Activated CD4-positive, alpha-beta T cell treated with anti-CD3 and anti-CD28 coated beads for 36 hours (primary cell): ENCODE data around the gene KRTAP10-3. TPM values are rescaled to one million over a fixed set of nuclear protein-coding genes. Genes with fewer than 3 reads are reported as not detected.
"Not testable (repeated sequence)": the region's sequence is repeated elsewhere in the genome, so short reads cannot be mapped to it uniquely, and the experiment has no call there.

Source experiments
- ATAC-seq: fragments of 200-7000 bp; cut with Tn5 transposase; one replicate; pipeline ENCODE4 v1.10.0; 2021; ENCODE audit warnings: mild to moderate bottlenecking, moderate library complexity
- CTCF ChIA-PET: fragments of 350-600 bp; sonication (Branson Sonifier 250); formaldehyde crosslinking; loops from one replicate; lab custom pipeline; 2021; ENCODE audit warnings: antibody characterized with exemption; lab: Charles Lee
- POLR2A ChIA-PET: fragments of 350-600 bp; sonication (Branson Sonifier 250); formaldehyde crosslinking; loops from one replicate; lab custom pipeline; 2021; ENCODE audit warnings: antibody characterized with exemption, inconsistent platforms; lab: Charles Lee
- DNase-seq: peaks from one replicate; pipeline ENCODE4 v3.0.0-alpha.2; 2020
- H3K27ac Mint-ChIP-seq: one replicate; pipeline ENCODE4 v1.8.0; 2021; ENCODE audit warnings: mixed read lengths
- H3K27me3 Mint-ChIP-seq: one replicate; pipeline ENCODE4 v1.8.0; 2021; ENCODE audit warnings: mixed read lengths
- H3K36me3 Mint-ChIP-seq: one replicate; pipeline ENCODE4 v1.8.0; 2021; ENCODE audit warnings: low read depth, mixed read lengths
- H3K4me1 Mint-ChIP-seq: one replicate; pipeline ENCODE4 v1.8.0; 2021; ENCODE audit warnings: mixed read lengths
- H3K4me3 Mint-ChIP-seq: one replicate; pipeline ENCODE4 v1.8.0; 2021; ENCODE audit warnings: mild to moderate bottlenecking, moderate library complexity, mixed read lengths
- H3K9me3 Mint-ChIP-seq: one replicate; pipeline ENCODE4 v1.8.0; 2021; ENCODE audit warnings: low read depth, mixed read lengths
- intact Hi-C, 2 experiments: fragments of 100-400 bp; cut with DNase I in 1 of 2; cut with micrococcal nuclease in 1 of 2; formaldehyde crosslinking; loops; one replicate each; pipeline versions ENCODE4 v1.14.2 to v1.15.1; 2022 to 2024; cut with DNase I, micrococcal nuclease
- total RNA-seq, 2 experiments: library from RNA; stranded (reverse); gene quantifications; one replicate each; pipeline ENCODE4 v1.2.3, GENCODE V29; 2021

KRTAP10-3 gene
- total RNA-seq, 2 experiments from 2014 or later, result not detected

DNA sequence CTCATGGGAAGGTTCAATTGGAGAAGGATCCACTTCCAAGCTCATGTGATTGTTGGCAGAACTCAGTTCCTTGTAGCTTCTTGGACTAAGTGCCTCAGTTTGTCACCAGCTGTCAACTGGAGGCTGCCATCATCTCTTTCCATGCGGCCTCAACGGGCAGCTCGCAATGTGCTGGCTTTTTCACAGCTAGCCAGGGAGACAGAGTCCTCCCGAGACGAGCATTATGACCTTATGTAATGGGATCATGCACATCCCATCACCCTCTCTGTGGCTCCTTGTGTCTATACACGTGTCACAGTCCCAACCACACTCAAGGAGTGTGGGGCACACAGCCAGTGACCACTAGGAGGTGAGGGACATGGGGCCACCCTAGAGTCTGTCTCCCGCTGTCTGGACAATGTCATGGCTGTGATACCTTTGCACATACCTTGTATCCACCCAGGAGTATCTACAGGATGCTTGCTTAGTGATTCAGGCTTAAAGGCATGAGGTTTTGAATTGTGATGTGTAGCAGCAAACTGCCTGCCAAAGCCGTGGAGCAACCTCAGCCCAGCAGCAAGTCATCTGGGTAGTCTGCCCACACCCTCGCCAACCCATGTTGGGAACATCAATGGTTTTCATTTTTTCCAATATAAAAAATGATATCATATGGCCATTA is 37.6 kb upstream of the KRTAP10-3 start:
- Mint-ChIP-seq H3K36me3 (no peaks in the 10 kb centered on the region), H3K4me1 (no peaks in the 10 kb centered on the region), H3K27ac (no peak overlapping the region), H3K27me3 (no peaks in the 10 kb centered on the region), H3K9me3 (peaks cover 4% of the 10 kb centered on the region), H3K4me3 (no peak overlapping the region)
- ChIA-PET POLR2A (no interaction called here), CTCF (interaction anchor here (0.6 to 1.9 kb wide), 2 partner anchors 197 to 241 kb away, joined by 3 to 4 read pairs; no protein-coding TSS in a partner anchor)
- ATAC-seq (no peak), DNase-seq (no peak)
- intact Hi-C loops, result no loop called here

DNA sequence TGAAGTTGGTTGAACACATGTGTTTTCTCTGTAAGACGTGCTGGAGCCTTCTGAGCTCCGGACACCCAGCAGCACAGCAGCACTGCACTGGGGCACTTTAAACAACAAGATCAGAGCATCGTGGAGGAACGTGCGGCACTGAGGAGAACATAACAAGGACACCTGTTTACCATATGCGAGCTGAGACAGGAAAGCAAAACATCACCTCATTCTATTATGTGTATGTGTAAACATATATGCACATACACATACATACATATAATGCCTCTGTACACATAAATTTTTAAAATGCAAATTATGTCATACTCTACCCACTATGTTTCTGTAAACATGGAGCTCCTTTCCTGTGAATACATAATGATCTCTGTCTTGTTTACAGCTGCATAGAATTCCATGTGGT is 36.9 kb upstream of the KRTAP10-3 start:
- Mint-ChIP-seq H3K9me3 (peaks cover 4% of the 10 kb centered on the region), H3K4me1 (no peaks in the 10 kb centered on the region), H3K27ac (no peak overlapping the region), H3K4me3 (no peak overlapping the region), H3K36me3 (no peaks in the 10 kb centered on the region), H3K27me3 (no peaks in the 10 kb centered on the region)
- no peak for DNase-seq
- ChIA-PET CTCF (interaction anchor here (0.6 to 1.9 kb wide), 2 partner anchors 198 to 240 kb away, joined by 3 to 4 read pairs; no protein-coding TSS in a partner anchor), POLR2A (no interaction called here)
- no peak for ATAC-seq
- intact Hi-C loops, result no loop called here

DNA sequence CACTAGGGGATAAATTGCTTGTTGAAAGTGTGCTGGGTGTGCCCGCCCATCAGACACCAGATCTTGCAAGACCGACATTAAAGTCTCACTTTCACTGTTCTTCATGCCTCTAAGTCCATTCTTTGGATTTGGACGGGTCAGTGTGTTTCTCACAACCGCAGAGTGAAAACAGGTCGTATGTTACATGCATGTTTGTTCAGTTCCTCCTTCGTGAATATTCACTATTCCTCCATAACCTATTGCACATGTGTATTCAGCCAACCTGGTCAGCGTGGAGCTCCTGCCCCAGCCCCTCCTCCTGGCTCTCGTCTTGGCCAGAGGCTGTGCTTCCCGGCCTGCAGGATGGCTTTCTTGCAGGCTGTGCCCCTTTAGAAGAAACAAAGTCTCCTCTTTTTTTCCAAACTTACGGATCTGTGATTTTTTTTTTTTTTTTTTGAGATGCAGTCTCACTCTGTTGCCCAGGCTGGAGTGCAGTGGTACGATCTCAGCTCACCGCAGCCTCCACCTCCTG is 35.9 kb upstream of the KRTAP10-3 start:
- no peak overlapping the region for H3K27ac Mint-ChIP-seq
- ChIA-PET POLR2A (no interaction called here), CTCF (interaction anchor here (0.9 kb wide), 1 partner anchor 15 kb away, joined by 3 read pairs; no protein-coding TSS in a partner anchor)
- no peak overlapping the region for H3K4me3 Mint-ChIP-seq
- intact Hi-C loops, result no loop called here
- no peak for ATAC-seq
- no peaks in the 10 kb centered on the region for H3K4me1 Mint-ChIP-seq
- H3K27me3 Mint-ChIP-seq, result no peaks in the 10 kb centered on the region
- DNase-seq, result no peak
- no peaks in the 10 kb centered on the region for H3K36me3 Mint-ChIP-seq
- H3K9me3 Mint-ChIP-seq, result peaks cover 4% of the 10 kb centered on the region

DNA sequence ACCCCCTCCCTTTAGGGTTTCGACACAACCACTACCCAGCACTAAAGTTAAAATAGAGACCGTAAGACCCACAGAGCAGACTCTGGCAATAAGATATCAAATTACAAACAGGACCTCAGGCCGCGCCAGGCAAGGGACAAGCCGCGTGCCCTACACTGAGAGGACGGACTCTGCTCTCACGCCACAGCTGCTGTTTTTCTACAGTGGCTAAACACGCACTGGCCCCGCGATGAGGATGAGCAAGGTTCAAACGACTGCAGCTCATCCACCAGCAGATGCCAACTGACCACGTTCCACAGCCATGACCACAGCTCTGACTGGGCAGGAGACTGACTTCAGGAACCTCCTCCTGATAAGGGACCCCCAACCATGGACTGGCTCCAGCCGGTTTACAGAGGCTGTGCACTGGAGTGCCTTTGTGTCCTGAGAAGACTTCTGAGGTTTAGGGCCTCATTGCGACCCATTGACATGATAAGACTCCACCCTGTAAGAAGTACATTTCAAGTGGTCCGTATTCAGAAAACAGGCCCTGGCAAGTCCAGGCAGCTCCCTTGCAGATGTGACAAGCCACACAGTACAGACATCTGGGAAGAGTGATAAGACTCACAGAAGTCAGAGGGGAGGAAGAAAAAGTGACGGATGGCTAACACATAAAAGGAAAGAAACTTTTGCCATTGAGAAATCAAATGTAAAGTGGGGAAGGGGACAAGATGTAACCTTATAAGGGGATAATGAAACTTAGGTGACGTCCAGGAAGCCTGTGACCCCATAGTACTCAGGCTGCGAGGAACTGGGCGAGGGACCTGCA is 35.2 kb upstream of the KRTAP10-3 start:
- Mint-ChIP-seq H3K27me3 (peaks cover 2% of the 10 kb centered on the region), H3K9me3 (peaks cover 4% of the 10 kb centered on the region), H3K36me3 (no peaks in the 10 kb centered on the region), H3K4me1 (no peaks in the 10 kb centered on the region), H3K4me3 (no peak overlapping the region), H3K27ac (no peak overlapping the region)
- ATAC-seq (no peak), DNase-seq (no peak)
- intact Hi-C loops, result no loop called here
- ChIA-PET POLR2A (no interaction called here), CTCF (no interaction called here)

DNA sequence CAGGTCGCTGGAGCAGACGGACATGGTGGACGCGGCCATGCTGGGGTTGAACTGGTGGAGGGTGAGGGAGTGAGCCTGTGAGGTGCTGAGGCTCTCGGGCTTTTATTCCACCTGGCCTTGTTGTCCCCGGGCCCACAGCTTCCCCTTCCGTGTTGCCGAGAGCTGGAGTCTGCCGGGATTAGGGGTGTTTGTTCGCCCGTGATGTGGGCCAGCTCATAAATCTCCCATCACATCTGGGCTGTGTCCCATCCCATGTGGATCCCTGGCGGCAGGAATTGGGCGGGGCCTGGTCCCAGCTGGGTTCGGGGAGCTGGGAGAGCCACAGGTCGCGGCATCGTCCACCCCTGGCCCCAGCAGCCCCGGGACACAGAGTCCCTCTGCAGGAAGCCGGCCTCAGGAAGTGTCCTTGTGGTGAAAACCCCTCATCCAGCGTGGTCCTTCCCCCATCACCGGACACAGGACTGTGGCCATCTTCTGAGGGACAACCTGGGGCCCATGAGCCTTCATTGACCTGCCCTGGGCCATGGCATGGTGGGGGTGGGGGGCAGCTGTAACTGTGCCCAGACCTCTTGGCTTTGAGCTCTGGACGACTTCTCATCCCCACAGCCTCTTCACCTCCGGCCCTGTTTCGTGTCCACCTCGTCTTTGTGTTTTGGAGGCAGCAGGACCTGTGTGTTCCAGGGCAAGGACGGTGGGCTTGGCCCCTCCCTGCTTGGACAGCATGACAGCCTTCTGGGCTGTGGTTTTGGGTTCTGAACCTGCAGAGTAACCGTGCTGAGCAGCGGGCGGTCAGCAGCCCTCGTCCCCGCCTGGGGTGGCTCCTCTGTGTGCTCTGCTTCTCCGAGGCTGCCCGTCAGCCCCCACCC is 34.1 kb upstream of the KRTAP10-3 start, which contains the start of gene KRTAP10-6:
Gene KRTAP10-6 (minus strand): TSS at position 60 of the 866 bp plus-strand sequence. CDS start 21 bp downstream, at position 39.
- Mint-ChIP-seq H3K4me1 (no peaks in the 10 kb centered on the region), H3K27ac (no peak within 1 kb of the TSS)
- no peak for DNase-seq

DNA sequence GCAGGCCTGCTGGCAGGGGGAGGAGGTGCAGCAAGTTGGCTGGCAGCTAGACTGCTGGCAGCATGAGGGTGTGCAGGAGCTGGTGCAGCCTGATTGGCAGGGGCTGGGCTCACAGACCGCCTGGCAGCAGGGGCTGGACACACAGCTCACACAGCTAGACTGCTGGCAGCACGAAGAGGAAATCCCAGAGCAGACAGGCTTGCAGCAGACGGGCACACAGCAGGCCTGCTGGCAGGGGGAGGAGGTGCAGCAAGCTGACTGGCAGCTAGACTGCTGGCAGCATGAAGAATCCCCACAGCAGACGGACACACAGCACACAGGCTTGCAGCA is 33.2 kb upstream of the KRTAP10-3 start:
- H3K36me3 Mint-ChIP-seq, H3K27ac Mint-ChIP-seq, H3K27me3 Mint-ChIP-seq, H3K9me3 Mint-ChIP-seq, H3K4me1 Mint-ChIP-seq, intact Hi-C loops, ATAC-seq, POLR2A ChIA-PET, DNase-seq, CTCF ChIA-PET, H3K4me3 Mint-ChIP-seq: not testable (repeated sequence)

More for the DNA sequence above, 34.1 kb upstream of the KRTAP10-3 start, which contains the start of gene KRTAP10-6:
- peaks cover 2% of the 10 kb centered on the region for H3K27me3 Mint-ChIP-seq
- CTCF ChIA-PET, result no interaction called here
- POLR2A ChIA-PET, result no interaction called here
- no peak for ATAC-seq
- intact Hi-C loops, result no loop called here
- H3K4me3 Mint-ChIP-seq, result no peak within 1 kb of the TSS
- no peaks in the 10 kb centered on the region for H3K9me3 Mint-ChIP-seq
- no peaks in the 10 kb centered on the region for H3K36me3 Mint-ChIP-seq

DNA sequence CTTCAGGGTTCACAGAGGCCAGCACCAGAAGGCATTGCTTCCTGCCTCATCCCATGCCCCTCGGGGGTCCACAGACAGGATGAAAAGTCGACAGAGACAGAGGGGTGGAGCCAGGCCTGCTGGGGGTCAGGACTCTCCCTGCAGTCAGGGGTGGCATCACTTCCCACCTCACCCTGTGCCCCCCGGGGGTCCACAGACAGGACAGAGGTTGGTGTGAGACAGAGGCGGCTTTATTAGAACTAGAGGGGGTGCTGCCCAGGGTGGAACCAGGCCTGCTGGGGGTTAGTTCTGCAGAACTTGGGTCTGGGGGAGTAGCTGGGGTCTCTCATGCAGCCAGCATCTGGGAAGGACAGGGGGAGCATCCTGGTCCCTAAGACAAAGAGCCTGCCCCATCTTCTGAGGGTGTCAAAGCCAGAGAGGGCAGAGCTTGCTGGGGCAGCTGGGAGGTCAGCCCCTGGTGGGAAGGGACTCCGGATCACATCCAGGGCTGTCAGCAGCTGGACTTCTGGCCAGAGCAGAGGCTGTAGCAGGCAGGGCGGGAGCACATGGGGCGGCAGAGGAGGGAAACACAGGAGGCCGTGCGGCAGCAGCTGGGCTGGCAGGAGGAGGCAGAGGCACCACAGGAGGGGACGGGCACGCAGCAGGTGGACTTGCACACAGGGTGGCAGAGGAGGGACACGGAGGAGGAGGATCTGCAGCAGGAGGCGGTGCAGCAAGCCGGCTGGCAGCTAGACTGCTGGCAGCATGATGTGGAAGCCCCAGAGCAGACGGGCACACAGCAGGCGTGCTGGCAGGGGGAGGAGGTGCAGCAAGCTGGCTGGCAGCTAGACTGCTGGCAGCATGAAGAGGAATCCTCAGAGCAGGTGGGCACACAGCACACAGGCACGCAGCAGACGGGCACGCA is 32.6 kb upstream of the KRTAP10-3 start:
- ATAC-seq, CTCF ChIA-PET, H3K4me3 Mint-ChIP-seq, H3K27ac Mint-ChIP-seq, H3K9me3 Mint-ChIP-seq, H3K4me1 Mint-ChIP-seq, intact Hi-C loops, DNase-seq, H3K36me3 Mint-ChIP-seq, H3K27me3 Mint-ChIP-seq, POLR2A ChIA-PET: not testable (repeated sequence)

DNA sequence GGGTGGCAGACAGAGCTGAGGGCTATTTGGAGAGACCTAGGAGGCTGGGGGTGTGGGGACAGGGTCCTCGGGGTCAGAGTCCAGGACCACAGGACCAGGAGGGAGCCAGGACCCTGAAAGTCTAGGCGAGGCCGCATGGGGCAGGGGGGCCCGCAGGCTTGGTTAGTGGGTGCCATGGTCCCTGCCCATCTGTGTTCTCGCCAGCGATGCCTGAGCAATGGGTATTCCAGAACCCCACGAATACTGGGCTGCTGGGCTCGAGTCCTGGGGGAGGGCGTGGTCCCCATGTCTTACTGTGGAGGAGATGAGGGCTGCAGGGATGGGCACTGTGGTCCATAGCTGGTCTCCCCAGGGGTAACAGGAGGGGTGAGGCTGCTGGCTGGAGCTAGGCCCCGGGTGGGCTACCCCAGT is 31.7 kb upstream of the KRTAP10-3 start:
- no peak for ATAC-seq
- POLR2A ChIA-PET, result no interaction called here

DNA sequence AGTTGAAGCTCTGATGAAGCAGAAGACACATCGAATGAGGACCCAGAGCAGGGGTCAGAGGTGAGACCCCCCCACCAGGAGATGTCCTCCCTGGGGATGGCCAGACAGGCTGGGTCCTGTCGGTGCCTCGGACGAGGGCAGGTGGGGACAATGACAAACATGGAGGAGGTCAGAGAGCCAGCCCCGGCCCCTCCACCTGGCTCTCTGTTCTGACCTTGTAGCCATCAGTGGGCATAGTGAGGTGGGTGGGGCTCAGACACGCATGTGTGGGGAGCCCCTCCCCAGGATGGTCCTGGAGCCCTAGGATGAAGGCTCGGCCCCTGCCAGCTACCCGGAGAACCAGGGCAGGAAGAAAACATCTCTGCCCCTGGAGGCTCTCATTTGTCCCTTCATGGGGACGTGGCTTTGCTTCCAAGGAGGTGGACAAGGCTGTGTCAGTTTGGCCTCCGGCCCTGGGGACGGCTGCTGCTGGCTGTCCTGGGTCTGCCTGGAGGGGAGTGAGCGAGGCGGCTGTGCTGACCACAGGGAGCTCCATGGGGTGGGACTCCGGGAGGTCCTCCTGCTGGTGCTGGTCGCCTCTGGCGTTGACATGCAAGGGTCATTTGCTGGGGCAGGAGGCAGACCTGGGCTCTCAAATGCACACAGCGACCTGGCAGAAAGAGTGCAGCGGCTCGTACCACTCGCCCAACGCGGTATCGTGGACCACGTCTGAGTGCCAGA is 31.2 kb upstream of the KRTAP10-3 start:
- Mint-ChIP-seq H3K27ac (no peak overlapping the region), H3K9me3 (no peaks in the 10 kb centered on the region), H3K27me3 (peaks cover 14% of the 10 kb centered on the region), H3K4me3 (no peak overlapping the region), H3K36me3 (no peaks in the 10 kb centered on the region), H3K4me1 (no peaks in the 10 kb centered on the region)
- intact Hi-C loops, result no loop called here
- CTCF ChIA-PET, result no interaction called here
- DNase-seq (no peak), ATAC-seq (no peak)
- POLR2A ChIA-PET, result no interaction called here

More for the DNA sequence above, 31.7 kb upstream of the KRTAP10-3 start:
- Mint-ChIP-seq H3K27me3 (peaks cover 12% of the 10 kb centered on the region), H3K27ac (no peak overlapping the region), H3K4me3 (no peak overlapping the region), H3K36me3 (no peaks in the 10 kb centered on the region), H3K4me1 (no peaks in the 10 kb centered on the region), H3K9me3 (no peaks in the 10 kb centered on the region)
- DNase-seq, result no peak
- intact Hi-C loops, result no loop called here
- CTCF ChIA-PET, result no interaction called here

DNA sequence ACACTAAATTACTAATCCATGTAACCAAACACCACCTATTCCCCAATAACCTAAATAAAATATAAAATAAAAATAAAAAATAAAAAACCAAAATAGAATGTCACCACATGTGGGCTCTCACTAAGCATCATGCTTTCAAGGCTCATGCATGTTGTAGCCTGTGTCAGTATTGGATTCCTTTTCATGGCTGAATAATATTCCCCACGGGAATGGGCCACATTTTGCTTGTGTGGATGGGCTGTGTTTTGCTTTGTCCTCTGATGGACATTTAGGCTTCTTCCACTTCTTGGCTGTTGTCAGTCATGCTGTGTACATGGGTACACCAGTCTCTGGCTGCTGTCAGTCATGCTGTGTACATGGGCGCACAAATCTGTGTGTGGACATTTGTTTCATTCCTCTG is 30.5 kb upstream of the KRTAP10-3 start:
- intact Hi-C loops, result no loop called here
- Mint-ChIP-seq H3K4me3 (no peak overlapping the region), H3K36me3 (no peaks in the 10 kb centered on the region), H3K9me3 (no peaks in the 10 kb centered on the region), H3K27me3 (peaks cover 14% of the 10 kb centered on the region), H3K4me1 (peaks cover 1% of the 10 kb centered on the region), H3K27ac (no peak overlapping the region)
- ATAC-seq, result no peak
- DNase-seq, result no peak
- ChIA-PET POLR2A (no interaction called here), CTCF (no interaction called here)
